ENCODE data around the gene ROPN1.
"Not testable (repeated sequence)": the region's sequence is repeated elsewhere in the genome, so short reads cannot be mapped to it uniquely, and the experiment has no call there.

Gene ROPN1

DNA sequence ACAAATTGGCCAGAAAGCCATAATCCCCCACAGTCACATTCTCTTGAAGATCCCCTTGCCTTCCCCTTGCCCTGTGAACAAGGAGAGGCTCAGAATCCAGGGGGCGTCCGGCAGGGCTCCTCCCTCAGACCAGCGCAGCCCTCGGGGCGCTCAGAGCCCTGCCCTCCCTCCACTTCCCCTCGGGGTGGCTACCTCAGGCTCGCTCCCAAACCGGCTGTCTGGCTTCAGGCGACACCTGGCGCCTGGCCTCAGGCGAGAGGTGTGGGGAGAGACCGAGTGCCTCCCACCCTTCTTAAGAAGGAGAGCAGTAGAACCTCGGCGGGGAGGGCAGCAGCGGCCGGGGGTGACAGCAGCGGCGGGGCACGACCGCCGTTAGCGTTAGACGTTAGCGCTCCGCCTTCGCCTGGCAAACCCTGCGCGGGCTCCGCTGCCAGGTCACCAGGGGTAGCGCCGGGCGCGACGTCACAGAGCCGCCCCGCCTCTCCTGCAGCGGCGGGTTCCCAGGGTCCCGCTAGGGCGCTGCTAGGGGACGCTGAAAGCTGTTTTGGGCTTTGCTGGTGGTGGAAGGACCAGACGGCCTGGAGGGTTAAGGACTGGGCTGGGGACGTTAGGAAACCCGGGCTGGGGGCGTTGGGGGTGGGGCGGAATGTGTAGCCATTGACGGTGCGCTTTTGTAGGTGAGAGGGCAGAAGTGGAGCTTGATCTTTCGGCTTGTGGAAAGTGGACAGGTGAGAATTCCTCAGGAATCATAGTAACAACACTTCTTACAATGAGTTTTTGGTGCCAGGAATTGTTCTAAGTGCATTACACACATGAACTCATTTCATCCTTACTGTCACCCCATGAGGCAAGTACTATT lies at the start of gene ROPN1:
ROPN1 (minus strand) TSS at position 395 of the 859 bp plus-strand sequence. CDS start 11,643 bp downstream, outside the sequence.
- DNase-seq, result not testable (repeated sequence)

DNA sequence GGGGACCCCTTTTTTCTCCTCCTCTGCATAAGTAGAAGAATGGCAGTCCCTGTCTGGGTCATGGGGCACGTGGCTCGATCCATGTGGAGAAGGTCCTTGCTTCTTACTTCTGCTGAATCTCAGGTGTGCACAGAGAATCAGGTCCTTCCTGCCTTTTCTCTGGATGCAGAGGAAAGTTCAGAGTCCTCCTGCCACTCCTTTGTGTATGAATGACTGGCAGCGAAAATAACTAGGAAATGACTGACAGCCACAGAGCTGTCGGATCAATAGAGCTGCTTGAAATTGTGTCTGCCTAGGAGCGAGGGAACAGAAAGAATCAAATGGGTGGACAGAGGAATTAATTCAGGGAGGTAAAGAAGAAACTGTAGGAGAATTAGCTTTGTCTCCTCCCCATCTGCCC lies 49.6 kb upstream of the ROPN1 start:
- DNase-seq, result no peak

DNA sequence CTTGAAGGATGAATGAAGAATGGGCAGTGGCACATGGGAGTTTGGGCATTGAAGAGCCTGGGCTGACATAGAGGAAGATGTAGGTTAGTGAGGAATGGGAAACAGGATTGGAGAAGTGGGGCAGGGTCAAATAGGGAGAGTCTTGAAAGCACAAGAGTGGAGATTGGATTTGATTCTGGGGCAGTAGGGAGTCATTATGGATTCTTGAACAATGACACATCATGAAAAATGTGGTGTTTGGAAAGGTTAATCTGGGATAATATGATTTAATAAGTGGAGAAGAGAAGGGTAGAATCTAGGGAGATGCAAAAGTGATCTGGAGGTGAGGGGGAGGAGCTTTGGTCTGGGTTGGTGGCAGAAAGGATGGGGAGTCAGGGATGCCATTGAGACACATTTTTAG lies 45.4 kb upstream of the ROPN1 start:
- DNase-seq, result no peak

DNA sequence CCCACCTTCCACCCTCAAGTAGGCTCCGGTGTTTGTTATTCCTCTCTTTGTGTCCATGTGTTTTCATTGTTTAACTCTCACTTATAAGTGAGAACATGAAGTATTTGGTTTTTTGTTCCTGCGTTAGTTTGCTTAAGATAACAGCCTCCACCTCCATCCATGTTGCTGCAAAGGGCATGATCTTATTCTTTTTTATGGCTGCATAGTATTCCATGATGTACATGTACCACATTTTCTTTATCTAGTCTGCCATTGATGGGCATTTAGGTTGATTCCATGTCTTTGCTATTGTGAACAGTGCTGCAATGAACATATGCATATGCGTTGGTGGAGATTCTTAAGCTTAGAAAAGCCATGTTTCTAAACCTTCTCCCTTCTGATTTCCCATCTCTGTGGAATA lies 44.3 kb upstream of the ROPN1 start:
- not testable (repeated sequence) for DNase-seq

DNA sequence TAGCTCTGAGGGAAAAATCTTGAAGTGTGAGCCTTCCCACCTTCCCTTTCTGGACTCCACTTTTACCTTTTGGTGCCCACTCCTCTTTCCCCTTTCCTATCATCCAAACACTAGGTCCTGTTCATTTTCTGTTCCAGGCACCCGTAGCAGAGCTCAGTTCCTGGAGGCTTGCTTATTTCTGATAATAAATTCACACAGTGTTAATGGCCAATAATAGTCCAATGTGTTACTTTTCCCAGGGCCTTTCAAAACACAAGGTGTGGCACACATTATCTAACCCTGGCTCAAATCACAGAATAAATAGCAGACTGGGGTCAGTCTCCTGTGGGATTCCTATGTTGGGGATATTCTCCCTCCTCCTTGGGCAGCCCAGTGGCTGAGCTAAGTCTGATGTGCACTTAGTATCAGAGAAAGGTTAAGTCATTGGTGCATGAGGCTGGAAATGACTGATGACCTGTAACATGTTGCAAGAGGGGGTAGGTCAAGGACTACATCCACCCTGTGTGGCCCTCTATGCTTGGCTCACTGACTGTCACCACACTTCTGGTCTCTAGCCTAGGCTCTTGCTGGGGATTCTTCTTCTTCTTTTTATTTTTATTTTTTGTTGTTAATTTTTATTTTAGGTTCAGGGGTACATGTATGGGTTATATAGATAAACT lies 43.7 kb upstream of the ROPN1 start:
- DNase-seq, result no peak

DNA sequence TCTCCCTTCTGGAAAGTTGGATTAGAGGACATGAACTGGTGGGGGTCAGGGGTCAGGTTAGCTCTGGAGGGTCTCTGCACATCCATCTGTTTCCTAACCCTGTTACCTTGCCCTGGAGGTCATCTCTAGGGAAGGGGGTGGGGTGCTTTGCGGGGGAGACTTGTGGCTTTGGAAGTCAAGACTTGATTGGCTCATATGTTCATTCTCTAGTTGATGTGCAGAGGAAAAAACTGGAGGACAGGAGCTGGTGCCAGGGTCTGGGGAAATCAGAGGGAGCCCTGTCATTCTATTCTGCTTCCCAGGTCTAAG lies 42.9 kb upstream of the ROPN1 start:
- DNase-seq, result no peak

DNA sequence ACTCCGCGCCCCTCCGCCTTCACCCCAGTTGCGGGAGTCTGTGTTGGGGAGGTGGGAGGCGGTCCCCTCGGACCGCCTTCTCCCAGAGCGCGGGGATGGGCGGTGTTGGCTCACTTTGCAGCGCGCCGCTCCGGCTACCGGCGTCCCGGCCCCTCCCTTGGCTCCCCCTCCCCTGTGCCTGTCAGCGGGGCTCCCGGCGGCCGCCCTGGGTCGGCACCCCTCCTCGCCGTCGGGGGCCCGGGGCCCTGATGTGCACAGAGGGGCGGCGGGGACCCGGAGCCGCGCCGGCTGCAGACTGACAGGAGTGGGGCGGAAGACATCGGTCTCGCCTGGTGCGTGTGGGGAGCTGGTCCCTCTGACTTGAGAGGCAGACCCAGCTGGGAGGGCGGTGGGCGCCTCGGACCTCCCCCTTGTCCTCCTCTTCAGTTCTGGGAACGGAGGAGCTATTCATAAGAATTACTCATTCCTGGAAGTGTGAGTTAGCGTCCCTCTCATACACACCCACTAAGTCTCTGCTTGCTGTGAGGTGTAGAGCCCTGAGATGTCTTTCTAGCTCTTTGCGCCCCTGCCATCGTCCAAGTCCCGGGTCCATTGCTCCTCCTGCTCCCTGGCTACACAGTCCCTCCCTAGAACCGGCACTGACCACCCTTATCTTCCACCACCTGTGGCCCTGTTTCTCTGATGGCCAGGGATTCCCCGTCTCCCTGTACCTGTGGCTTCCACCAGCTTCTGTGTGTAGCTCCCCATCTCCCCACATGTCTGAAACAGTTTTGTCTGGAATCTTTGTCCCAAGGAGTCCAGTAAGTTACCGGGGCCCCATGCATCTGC lies 42.3 kb upstream of the ROPN1 start:
- DNase-seq, result no peak

DNA sequence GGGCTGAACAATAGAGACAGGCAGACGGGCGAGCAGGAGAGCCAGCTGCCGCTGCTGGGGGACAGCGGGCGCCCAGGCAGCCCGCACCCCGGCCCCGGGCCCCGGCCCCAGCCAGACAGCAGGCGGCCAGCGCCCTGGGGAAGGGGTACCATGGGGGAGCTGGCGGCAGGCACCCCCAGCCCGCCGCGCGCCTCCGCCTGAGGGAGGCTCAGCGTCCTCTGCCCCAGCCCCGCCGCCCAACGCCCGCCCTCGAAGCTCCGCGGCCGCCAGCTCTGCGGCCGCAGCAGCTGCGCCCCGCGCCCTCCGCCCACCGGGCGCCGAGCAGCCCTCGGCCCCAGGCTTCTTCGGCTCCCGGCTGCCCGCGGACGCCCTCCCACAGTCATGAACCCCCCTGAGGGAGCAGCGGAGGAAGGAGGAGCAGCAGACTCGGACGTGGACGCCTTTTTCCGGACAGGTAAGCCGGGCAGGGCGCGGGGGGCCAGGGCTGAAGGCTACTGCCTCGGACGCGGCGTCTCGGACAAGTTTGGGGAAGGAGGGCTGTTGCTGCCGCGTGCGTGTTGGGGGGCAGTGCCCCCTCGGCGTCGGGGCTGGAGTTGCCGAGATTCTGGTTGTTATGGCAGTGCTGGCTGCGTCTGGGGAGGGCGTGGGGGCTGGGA lies 41.6 kb upstream of the ROPN1 start, which contains the start of gene KALRN:
KALRN (plus strand) TSS at position 10 of the 656 bp plus-strand sequence.
- no peak for DNase-seq

DNA sequence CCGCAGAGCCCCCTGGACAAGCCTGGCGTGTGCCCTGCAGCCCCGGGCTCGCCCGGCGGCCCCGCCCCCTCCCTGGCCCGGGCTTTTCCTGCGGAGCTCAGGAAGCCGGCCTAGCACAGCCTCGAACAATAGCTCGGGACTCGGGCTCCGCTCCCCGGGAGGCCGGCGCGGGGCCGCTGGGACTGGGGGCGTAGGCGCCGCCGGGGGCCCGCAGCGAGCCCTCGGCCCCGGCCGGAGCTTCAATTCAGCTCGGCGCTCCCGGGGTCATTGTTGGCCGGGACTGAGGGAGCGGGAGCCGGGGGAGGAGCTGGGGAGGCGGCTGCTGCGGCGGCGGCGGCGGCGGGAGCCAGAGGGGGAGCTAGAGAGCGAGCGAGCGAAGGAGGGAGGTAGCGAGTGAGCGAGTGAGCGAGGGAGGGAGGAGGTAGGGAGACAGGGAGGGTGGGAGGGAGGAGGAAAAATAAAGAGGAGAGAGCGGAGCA lies 41.0 kb upstream of the ROPN1 start:
- peak; percentile 55 for DNase-seq

DNA sequence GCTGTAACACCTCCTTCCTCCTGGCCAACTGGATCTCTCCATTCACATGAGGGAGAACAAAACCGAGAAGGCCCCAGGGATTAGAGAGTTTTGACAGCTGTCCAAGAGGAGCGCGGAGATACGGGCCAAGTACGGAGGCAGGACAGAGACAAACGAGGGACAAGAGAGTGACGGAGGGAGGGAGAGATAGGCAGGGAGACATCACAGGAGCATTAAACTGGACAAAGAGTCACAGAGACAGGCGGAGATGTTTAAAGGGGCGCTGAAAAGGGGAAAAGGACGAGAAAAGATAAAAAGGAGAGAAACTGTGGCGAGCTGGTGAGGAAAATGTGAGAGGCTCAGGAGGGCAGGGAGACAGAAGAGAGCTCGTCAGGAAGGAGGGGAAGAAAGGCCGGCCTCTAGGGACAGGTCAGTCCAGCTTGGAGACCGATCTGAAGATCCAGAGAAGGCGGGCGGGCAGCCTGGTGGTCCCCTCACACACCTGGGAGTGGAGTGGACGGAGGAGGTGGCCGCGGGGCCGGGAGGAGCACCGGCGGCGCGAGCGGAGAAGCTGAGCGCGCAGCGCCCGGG lies 40.5 kb upstream of the ROPN1 start:
- DNase-seq, result no peak

DNA sequence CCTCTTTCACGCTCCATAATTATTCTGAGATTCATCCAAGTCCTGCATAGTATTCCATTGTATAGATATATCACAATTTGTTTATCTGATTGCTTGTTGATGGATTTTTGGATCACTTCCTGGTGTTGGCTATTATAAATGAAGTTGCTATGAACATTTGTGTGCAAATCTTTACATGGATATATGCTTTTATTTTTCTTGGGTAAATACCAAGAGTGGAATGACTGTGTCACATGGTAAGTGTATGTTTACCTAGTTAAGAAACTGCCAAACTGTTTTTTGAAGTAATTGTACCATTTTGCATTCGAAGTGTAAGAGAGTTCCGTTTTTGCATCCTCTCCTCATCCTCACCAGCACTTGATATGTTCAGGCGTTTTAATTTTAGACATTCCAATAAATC lies 34.6 kb upstream of the ROPN1 start:
- DNase-seq, result no peak

DNA sequence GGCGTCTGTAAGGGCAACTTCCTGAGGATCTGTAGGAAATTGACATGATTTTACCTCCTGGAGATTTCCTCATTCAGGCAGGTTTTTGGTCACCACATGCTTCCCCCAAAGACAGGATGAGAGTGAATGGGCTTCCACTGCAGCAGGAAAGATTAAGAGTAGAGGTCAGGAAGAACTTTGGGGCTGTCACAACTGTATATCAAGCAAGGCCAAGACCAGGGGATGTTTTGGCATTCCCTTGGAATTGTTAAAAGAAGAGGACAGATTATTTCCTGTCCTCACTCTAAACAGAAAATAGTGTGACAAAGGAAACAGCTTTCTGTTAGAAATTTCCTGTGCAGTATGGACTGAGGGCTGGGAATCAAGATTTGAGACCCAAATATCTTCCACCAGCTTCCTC lies 31.6 kb upstream of the ROPN1 start:
- DNase-seq, result not testable (repeated sequence)

DNA sequence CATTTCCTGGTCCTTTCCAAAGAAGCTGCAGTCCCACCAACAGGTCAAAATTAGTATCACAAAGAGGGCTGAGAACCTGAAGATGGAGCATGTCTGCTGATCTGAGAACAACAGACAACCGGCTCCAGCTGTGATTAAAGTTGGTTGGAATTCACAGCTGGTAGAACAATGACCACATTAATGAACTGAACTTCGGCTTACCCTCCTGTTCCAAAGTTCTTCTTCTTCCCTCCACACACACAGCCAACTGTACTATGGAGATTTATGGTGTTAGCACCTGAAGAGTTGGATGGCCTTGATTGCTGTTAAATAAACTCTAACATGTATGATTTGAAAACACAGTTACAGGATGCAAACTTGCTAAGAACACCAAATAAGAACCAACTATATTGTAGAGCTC lies 27.4 kb upstream of the ROPN1 start:
- DNase-seq, result no peak

DNA sequence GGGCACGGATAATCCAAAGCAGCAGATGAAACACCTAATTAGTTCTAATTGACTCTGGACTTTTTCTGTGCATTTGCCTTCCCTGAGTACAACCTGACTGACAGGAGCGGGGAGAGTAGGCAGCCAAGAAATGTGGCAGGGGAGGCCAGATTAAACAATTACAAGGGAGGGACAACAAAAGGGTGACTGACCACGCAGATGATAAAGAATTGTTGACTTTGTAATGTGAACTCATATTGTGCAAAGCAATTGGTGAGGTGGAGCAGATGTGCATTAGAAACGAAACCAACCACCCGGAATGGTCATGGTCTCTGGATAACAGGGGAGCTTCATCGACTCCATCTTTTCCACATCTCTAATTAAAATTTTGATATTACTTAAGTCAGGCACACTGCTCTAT lies 25.6 kb upstream of the ROPN1 start:
- not testable (repeated sequence) for DNase-seq

DNA sequence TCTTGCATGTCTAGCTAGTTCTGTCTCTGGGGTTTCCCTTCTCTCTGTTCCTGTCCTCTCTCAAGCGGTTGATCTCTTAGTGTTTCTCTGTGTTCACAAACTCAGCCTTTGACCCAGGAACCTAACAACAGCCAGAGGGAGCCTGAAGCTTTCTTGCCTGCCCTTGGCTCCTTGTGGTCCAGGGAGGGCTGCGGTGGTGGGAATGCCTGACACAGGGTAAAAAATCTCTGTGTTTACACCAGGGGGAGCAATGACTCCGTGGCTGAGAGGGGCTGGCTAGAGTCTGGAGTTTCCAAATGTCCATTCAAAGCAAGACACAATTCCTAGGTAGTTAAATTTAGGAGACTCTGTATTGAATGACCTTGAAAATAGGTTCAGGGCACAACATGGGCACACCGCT lies 24.6 kb upstream of the ROPN1 start:
- DNase-seq, result not testable (repeated sequence)

DNA sequence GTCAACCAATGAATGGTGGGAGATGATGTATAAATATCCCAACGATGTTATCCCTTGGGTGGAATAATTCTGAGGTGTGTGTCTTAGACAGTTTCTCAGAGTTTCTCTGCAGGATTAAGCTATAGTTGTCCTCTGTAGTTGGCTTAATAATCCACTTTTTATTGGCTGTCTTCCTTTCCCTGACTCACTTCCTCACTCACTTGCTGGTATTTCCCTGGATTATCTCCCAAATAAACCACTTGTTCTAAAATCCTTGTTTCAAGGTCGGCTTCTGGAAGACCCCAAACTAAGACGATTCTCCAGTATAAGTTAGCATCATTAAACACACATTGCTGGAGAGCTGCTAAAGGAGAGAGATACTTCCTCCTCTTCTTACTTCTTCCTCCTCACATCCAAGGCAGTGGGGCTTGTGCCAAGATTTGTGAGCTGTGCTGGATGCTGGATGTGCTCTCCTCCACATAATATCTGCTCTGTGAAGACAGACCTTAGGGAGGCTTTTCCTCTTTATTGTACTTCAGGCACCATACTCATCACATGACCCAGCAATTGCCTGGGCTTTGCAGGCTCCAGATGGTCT lies 22.5 kb upstream of the ROPN1 start:
- DNase-seq, result no peak

DNA sequence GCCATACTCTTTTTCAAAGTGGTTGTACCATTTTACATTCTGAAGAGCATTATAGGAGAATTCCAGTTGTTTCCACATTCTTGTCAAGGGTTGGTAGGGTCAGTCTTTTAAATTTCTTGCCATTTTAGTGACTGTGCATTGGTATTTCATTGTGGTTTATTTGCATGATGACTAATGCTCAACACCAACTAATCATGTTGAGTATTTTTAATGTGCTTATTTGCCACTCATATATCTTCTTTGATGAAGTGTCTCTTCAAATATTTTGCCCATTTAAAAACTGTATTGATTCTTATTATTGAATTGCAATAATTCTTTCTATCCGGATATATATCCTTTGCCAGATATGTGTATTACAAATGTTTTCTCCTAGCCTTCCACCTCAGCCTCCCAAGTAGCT lies 16.4 kb upstream of the ROPN1 start:
- not testable (repeated sequence) for DNase-seq

DNA sequence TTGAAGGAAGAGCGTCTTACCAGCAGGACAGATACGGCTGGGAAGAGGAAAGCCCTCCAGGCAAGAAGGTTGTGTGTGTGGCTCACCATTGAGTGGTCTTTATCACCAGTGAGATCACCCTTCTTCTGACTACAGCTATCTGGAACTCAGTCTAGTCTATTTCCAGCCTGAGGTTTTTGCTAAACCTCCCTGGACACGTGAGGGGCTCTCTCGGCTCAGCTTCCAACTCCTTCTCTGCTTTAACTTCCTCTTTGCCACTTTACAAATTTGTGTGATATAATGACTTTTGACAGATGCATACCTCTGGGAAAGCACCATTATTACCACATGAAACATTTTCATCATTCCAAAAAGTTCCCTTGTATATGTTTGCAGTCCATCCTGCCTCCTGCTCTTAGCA lies 15.3 kb upstream of the ROPN1 start:
- DNase-seq, result no peak

DNA sequence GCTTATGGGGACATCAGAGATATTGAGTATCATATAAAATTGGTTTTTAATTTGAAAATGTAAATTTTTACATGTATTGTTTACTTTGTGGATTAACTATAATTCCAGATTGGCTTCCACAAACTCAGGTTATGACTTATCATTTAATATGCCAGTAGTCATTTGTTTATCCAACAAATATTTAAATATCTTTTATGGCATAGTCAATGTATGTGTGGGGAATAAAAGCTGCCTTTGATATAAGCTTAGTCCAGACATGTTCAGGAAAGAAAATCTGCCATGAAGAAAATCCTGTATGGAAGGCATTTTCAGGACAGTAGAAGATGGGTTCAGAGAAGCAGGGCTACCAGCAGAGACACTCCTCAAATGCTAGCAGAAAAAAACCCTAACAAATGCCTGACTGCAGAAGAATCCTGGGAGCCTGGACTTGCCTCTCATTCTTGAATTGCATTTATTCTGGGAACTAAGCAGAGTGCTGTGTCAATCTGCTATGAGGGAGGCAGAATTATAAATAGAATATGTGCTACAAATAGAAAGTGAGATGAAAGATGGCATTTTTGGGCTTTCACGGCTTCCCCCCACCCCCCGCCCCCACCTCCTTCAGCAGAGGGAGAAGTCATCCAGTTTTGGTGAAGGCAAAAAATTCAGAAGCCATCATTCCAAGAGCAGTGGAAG lies 10.6 kb upstream of the ROPN1 start:
- DNase-seq, result not testable (repeated sequence)

DNA sequence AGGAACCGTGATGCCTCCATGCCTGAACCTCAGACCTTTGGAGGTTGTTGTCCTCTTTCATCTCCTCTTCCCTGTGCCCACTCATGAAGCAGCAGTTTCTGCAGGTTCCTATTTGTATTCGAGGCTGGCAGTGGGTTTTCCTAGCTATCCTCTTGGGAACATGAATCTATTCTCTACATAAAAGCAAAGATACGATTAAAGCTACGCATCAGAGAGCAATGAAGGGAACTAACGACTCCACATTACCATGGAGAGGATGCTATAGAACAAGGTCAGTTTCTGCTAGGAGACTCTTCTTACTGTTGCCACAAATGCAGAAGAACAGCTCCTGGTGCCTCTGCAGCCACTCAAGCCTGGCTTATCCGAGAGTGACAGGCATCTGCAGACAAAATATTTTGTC lies 9.4 kb upstream of the ROPN1 start:
- not testable (repeated sequence) for DNase-seq

DNA sequence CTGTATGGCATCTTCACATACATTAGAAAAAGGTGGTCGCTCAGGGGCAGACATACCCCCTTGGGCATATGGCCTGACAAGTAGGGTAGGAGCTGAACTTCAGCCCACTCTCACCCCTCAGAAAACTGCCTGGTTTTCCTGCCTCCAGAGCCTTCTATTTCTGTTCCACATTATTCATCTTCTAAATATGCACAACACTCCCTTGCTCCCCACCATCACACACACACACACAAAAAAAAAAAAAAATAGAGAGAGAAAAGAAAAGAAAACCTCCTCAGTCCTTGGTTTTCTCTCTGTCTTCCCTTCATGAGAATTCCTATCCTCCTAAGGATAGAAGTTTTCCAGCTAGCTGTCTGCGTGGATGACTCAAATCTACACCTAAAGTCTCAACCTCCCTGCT lies 5.6 kb upstream of the ROPN1 start:
- DNase-seq, result no peak

DNA sequence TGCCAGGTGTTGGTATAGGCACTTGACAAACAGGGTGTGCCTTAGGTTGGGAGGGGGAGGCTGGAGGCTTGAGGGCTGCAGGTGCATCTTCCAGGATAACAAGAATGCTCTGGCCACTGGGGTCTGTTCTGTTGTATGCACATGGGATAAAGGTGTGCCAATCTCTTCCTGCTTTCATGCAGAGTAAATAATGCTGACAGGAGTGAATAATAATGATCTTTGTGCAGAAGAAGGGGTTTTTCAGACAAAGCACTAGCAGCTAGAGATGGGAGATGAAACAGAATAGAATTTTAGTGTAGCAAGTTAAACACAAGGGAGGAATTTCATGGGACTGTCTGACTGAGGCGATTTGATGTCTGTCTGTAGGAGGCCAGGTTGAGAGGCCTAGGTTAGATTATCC lies 1.9 kb upstream of the ROPN1 start:
- DNase-seq, result no peak
